Cardiac muscle cell (in vitro differentiated cells and primary cell): ENCODE results near the gene MCRS1. TPM values are rescaled to one million over a fixed set of nuclear protein-coding genes. Genes with fewer than 3 reads are reported as not detected.

Source experiments
- DNase-seq, 2 donors: peaks; one replicate each; pipeline versions ENCODE4 v3.0.0 to v3.0.0-alpha.2; 2010 to 2017; ENCODE audit warnings: low read depth in 1 of 2, low spot score in 1 of 2
- H3K27ac ChIP-seq: fragments of 200-600 bp; sonication (generic); 2 replicates; pipeline ENCODE4 v1.5.1; 2016
- H3K27me3 ChIP-seq: fragments of 200-600 bp; sonication (generic); 2 replicates; pipeline ENCODE4 v1.6.0; 2016; ENCODE audit warnings: control low read depth
- H3K36me3 ChIP-seq: fragments of 200-600 bp; sonication (generic); 2 replicates; pipeline ENCODE4 v1.5.1; 2016; ENCODE audit warnings: control low read depth
- H3K4me1 ChIP-seq: fragments of 200-600 bp; sonication (generic); 2 replicates; pipeline ENCODE4 v1.8.1; 2017; ENCODE audit warnings: low read depth, mild to moderate bottlenecking, mixed run types
- H3K4me3 ChIP-seq: fragments of 200-600 bp; sonication (generic); 2 replicates; pipeline ENCODE4 v1.5.1; 2016; ENCODE audit warnings: mild to moderate bottlenecking
- H3K9me3 ChIP-seq: fragments of 200-600 bp; sonication (generic); 2 replicates; pipeline ENCODE4 v1.5.1; 2017; ENCODE audit warnings: low read depth, mild to moderate bottlenecking, control low read depth
- polyA plus RNA-seq: library from polyadenylated mRNA; unstranded; fragments of >200 nt; fragmentation: Nextera tagmentation; extraction: Ambion mirVana; gene quantifications from 2 replicates; pipeline ENCODE4 v1.2.1, GENCODE V29; 2016
- total RNA-seq: library from RNA; depleted of rRNA; stranded (reverse); fragments of >200 nt; gene quantifications from 2 replicates; pipeline ENCODE4 v1.2.3, GENCODE V29; 2016
- TF ChIP-seq, protein P1 (sequence below): IDR thresholded peaks from 2 replicates; pipeline ENCODE4 v1.5.1; 2012; ENCODE audit warnings: low read depth, mild to moderate bottlenecking, low read length

MCRS1 gene
- total and polyA plus RNA-seq, 2 experiments from 2014 or later = 75.6 to 104 TPM

DNA sequence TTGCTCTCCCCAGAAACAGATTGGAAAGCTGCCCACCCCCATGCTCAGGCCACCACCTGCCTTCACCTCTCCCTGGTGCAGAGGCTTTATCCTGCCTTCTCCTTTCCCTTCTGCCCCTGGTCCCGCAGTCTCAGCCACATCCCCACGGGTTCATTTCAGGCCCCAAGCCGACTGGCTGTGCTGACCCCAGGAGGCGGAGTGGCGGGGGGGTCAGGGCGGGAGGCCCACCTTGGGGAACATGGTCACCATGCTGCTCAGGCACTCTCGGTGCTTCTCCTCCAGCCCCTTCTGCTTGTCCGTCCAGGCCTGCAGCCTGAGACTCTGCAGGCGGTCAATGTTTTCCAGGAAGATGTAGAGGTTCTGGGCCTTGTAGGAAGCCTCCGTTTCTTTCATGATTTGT, 30.6 kb upstream of the MCRS1 start:
- TF ChIP-seq, protein P1, sequence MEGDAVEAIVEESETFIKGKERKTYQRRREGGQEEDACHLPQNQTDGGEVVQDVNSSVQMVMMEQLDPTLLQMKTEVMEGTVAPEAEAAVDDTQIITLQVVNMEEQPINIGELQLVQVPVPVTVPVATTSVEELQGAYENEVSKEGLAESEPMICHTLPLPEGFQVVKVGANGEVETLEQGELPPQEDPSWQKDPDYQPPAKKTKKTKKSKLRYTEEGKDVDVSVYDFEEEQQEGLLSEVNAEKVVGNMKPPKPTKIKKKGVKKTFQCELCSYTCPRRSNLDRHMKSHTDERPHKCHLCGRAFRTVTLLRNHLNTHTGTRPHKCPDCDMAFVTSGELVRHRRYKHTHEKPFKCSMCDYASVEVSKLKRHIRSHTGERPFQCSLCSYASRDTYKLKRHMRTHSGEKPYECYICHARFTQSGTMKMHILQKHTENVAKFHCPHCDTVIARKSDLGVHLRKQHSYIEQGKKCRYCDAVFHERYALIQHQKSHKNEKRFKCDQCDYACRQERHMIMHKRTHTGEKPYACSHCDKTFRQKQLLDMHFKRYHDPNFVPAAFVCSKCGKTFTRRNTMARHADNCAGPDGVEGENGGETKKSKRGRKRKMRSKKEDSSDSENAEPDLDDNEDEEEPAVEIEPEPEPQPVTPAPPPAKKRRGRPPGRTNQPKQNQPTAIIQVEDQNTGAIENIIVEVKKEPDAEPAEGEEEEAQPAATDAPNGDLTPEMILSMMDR = no peak
- DNase-seq = no peak
- H3K27ac ChIP-seq = no peak overlapping the region

DNA sequence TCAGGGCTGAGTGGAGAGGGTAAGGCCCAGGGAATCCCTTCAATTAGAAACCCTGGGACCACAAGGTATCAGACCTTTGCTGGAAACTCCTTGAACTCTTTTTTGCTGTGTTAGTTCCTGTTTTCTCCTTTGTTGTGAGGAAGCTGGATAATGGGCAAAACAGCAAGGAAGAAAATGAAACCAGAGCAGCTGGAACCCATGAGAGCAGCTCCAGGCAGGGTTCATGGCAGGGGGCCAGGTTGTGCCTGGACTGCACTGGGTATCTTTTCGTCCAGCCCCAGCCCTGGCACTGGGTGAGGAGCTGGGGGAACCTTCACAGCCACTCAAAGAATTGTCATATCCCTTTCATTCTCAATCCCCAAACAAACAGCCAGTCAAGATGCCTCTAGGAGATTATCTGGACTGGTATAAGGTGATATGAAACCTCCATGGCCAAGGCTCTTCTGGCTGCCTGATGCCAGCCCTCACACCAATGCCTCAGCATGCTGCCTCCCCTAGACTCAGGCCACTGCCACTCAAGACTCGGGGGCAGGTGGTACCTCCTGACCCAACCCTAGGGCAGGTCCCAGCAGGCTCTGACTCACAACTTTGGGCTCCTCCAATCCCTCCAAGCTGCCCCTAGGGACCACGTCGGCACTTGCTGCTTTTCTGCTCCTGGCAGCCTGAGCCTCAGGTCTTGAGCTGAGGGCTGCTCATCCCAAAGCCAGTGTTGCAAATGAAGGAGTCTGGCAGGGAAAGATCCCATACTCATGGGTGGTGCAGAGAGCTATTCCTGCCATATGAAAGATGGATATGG, 21.0 kb upstream of the MCRS1 start:
- Histone ChIP-seq H3K9me3 (no peaks in the 10 kb centered on the region), H3K27me3 (no peaks in the 10 kb centered on the region), H3K27ac (no peak overlapping the region), H3K4me3 (no peak overlapping the region), H3K36me3 (no peaks in the 10 kb centered on the region), H3K4me1 (no peaks in the 10 kb centered on the region)
- peak in 1 of 2 donors; percentile 13 for DNase-seq
- TF ChIP-seq, protein P1 = no peak

More for the DNA sequence above, 30.6 kb upstream of the MCRS1 start:
- no peak overlapping the region for H3K4me3 ChIP-seq
- no peaks in the 10 kb centered on the region for H3K9me3 ChIP-seq
- H3K4me1 ChIP-seq = no peaks in the 10 kb centered on the region
- no peaks in the 10 kb centered on the region for H3K27me3 ChIP-seq
- H3K36me3 ChIP-seq = no peaks in the 10 kb centered on the region

DNA sequence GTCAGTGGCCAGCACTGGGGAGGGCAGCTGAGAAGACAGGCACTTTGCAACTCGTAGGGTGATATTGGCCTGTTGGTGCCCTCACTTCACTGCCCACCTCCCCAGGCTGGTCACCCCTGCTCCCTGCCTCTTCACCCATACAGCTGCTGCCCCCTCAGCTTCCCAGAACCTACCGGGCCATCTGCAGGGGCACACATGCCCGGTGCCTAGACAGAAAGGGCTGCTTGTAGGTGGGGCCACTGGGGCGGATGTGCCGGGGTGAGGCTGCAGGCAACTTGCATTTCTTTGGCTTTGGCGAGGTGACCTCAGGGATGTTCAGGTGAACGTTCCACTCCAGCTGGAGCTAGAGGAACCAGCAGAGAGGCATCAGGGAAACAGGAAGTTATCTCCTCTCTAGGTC, 20.3 kb upstream of the MCRS1 start:
- DNase-seq = no peak
- no peak overlapping the region for H3K27ac ChIP-seq
- H3K36me3 ChIP-seq = no peaks in the 10 kb centered on the region
- no peaks in the 10 kb centered on the region for H3K4me1 ChIP-seq
- H3K9me3 ChIP-seq = no peaks in the 10 kb centered on the region
- no peak overlapping the region for H3K4me3 ChIP-seq
- no peaks in the 10 kb centered on the region for H3K27me3 ChIP-seq
- TF ChIP-seq, protein P1 = no peak

DNA sequence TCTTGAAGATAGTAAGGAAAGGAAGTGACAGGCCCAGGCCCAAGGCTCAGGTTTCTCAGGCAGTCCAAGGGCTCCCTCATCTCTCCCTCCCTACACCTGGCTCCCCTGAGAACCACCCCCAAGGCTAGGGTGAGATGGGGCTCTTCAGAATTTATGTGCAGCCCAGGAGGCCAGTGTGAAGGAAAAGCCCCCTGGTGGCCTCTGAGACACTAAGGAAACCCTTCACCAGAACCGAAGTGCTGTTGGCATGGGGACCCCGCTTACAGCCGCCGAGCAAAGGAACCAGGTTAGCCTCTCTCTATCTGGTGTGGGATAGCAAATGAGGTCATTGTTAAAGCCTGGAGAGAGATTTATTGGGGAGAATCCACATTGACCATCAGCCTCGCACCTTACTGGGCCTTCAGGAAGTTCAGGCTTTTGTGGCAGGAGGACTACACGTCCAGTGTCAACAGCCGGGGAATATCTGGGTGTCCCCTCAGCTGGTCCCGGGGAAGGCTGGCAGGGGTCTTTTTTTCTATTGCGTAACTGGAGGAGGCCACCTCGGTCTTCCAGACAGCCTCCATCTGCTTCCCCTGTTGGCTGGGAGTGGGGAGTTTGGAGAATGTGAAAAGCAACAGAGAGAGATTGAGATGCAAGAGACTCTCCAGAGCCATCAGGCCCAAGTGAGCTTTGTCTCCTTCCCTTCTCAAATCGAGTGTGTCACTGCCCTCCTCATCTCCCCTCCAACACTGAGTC, 19.4 kb upstream of the MCRS1 start:
- no peak overlapping the region for H3K4me3 ChIP-seq
- H3K27ac ChIP-seq = no peak overlapping the region
- TF ChIP-seq, protein P1 = no peak
- H3K27me3 ChIP-seq = no peaks in the 10 kb centered on the region
- no peak for DNase-seq
- H3K9me3 ChIP-seq = no peaks in the 10 kb centered on the region
- H3K4me1 ChIP-seq = peaks cover 8% of the 10 kb centered on the region
- H3K36me3 ChIP-seq = no peaks in the 10 kb centered on the region

DNA sequence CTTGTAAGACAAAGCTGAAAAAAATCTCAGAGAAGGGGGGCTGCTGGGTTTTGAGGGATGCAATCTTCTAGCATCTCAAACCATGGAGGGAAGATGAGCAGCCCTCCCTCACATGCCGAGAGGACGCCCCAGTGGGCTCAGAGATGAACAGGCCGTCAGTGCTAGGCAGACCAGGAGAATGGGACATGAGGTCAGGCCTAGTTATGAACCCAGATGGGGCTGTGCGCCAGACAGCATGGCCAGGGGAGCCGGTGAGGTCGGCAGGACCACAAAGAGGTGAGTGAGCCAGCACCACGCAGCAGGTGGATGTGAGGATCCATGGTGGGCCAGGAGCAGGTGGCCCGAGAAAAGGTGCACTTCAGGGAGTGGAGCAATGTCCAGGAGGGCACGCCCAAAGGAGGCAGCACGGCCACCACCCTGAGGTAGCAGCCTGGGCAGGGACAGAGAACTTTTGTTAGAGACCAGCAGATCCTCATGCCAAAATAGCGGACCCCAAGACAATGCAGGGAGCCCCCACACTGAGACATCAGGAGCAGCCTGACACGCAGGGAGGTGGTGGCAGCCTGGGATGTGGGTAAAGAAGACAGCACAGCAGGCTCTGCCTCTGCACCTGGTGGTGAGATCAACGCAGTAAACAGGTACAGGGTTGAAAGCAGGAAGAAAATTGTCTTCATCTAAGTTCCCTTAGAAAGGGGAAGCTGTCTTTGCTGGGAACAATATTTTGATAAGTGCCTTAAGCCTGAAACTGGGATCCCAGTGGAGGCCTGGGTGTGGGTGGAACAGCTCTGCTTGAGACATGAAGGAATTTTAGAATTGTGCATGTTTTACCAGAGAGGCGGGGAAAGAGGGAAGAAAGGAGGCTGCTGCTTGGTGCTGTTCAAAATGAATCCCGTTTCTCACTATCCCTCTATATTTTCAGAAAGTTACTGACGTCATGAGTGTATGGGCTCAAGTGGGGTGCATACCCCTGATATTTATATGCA, 17.8 kb upstream of the MCRS1 start:
- DNase-seq = no peak
- Histone ChIP-seq H3K4me1 (peaks cover 15% of the 10 kb centered on the region), H3K9me3 (no peaks in the 10 kb centered on the region), H3K27me3 (no peaks in the 10 kb centered on the region), H3K4me3 (no peak overlapping the region), H3K27ac (no peak overlapping the region), H3K36me3 (no peaks in the 10 kb centered on the region)
- TF ChIP-seq, protein P1 = no peak
